Osteocyte (in vitro differentiated cells): ENCODE results near the gene HSD3B7. TPM values are rescaled to one million over a fixed set of nuclear protein-coding genes. Genes with fewer than 3 reads are reported as not detected.

Experiments used
- DNase-seq: peaks from one replicate; pipeline ENCODE4 v3.0.0; 2021; ENCODE audit warnings: mixed read lengths; ENCODE audit not compliant: unreplicated experiment; ENCODE audit errors: extremely low spot score
- H3K27ac Mint-ChIP-seq: one replicate; pipeline ENCODE4 v1.8.0; 2021; ENCODE audit warnings: mild to moderate bottlenecking, mixed read lengths; ENCODE audit not compliant: unreplicated experiment
- H3K27me3 Mint-ChIP-seq: one replicate; pipeline ENCODE4 v1.8.0; 2021; ENCODE audit warnings: mixed read lengths; ENCODE audit not compliant: unreplicated experiment
- H3K36me3 Mint-ChIP-seq: one replicate; pipeline ENCODE4 v1.8.0; 2021; ENCODE audit warnings: mixed read lengths; ENCODE audit not compliant: unreplicated experiment
- H3K4me1 Mint-ChIP-seq: one replicate; pipeline ENCODE4 v1.8.0; 2021; ENCODE audit warnings: mixed read lengths; ENCODE audit not compliant: unreplicated experiment
- H3K4me3 Mint-ChIP-seq: one replicate; pipeline ENCODE4 v1.8.0; 2021; ENCODE audit warnings: mild to moderate bottlenecking, moderate library complexity, mixed read lengths; ENCODE audit not compliant: unreplicated experiment
- H3K9me3 Mint-ChIP-seq: one replicate; pipeline ENCODE4 v1.8.0; 2021; ENCODE audit warnings: mixed read lengths; ENCODE audit not compliant: unreplicated experiment
- CTCF ChIP-seq: fragments of 200-600 bp; sonication (generic); IDR thresholded peaks from 2 replicates; pipeline ENCODE4 v1.5.0; 2021; ENCODE audit warnings: antibody characterized with exemption, mild to moderate bottlenecking, moderate library complexity
- total RNA-seq: library from RNA; stranded (reverse); gene quantifications from 2 replicates; pipeline ENCODE4 v1.2.1, GENCODE V29; 2021

The HSD3B7 gene
- total RNA-seq, 1 donor from 2014 or later, result 7.6 TPM

DNA sequence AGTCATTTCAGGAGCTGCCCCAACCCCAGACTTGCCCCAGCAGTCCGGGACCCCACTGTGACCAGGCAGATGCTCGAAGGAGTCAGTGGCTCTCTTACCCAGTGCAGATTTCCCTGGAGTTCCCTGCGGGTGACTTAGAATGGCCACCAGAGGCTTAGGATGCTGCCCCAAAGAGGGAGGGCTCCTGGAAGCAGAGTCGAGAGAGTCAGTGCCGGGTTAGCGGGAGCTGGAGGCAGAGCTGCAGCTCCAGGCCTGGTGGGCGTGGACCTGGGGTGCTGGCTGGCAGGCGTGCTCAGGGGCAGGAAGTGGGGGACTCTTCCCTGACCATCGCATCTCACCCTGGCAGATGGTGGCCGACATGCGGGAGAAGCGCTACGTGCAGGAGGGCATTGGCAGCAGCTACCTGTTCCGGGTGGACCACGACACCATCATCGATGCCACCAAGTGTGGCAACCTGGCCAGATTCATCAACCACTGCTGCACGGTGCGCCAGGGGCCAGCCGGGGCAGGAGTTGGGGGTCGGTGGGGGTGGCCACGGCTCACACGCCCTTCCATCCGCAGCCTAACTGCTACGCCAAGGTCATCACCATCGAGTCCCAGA, 1.6 kb upstream of the HSD3B7 start:
- TF ChIP-seq CTCF, result no peak
- no peak for DNase-seq
- H3K4me3 Mint-ChIP-seq, result no peak overlapping the region
- H3K9me3 Mint-ChIP-seq, result no peaks in the 10 kb centered on the region
- no peaks in the 10 kb centered on the region for H3K27me3 Mint-ChIP-seq
- peaks cover 13% of the 10 kb centered on the region for H3K4me1 Mint-ChIP-seq
- peaks cover 18% of the 10 kb centered on the region for H3K36me3 Mint-ChIP-seq
- no peak overlapping the region for H3K27ac Mint-ChIP-seq

DNA sequence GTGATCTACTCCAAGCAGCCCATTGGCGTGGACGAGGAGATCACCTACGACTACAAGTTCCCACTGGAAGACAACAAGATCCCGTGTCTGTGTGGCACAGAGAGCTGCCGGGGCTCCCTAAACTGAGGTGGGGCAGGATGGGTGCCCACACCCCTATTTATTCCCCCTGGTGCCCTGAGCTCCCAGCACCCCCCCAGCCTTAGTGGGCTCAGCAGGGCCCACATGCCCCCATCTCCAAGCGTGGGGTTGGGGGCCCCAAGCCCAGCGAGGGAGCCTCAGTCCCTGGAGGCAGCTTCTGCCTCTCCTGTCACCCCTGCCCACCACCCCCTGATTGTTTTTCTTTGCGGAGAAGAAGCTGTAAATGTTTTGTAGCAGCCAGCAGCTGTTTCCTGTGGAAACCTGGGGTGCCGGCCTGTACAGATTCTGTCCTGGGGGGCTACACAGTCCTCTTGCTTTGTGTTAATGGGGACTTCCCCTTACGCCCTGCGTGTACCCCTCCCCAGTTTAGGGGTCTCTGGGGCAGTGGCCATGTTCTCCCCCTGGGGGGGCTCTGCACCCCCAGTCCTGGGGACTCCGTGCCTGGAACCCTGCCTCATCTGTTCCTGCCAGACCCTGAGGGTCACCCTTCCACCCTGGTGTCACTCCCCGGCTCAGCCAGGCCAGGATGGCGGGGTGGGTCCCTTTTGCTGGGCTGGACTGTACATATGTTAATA, 953 bp upstream of the HSD3B7 start:
- no peak overlapping the region for H3K4me3 Mint-ChIP-seq
- H3K4me1 Mint-ChIP-seq, result peaks cover 13% of the 10 kb centered on the region
- H3K9me3 Mint-ChIP-seq, result no peaks in the 10 kb centered on the region
- H3K27ac Mint-ChIP-seq, result no peak overlapping the region
- no peak for DNase-seq
- no peak for TF ChIP-seq CTCF
- no peaks in the 10 kb centered on the region for H3K27me3 Mint-ChIP-seq
- H3K36me3 Mint-ChIP-seq, result peaks cover 12% of the 10 kb centered on the region

GRCh38 chr16:30985401-30986128, 558 bp downstream of the HSD3B7 start:
- DNase-seq, result no peak
- no peak for TF ChIP-seq CTCF
- Mint-ChIP-seq H3K4me3 (peak overlapping the region; percentile 63), H3K27me3 (no peaks in the 10 kb centered on the region), H3K36me3 (peaks cover 9% of the 10 kb centered on the region), H3K4me1 (peaks cover 13% of the 10 kb centered on the region), H3K27ac (peak overlapping the region; percentile 50), H3K9me3 (no peaks in the 10 kb centered on the region)

- no peak overlapping the region for H3K4me3 Mint-ChIP-seq
- H3K36me3 Mint-ChIP-seq, result peaks cover 9% of the 10 kb centered on the region
- no peaks in the 10 kb centered on the region for H3K27me3 Mint-ChIP-seq
- TF ChIP-seq CTCF, result no peak
- H3K9me3 Mint-ChIP-seq, result no peaks in the 10 kb centered on the region
- H3K4me1 Mint-ChIP-seq, result peaks cover 13% of the 10 kb centered on the region
- no peak overlapping the region for H3K27ac Mint-ChIP-seq
- no peak for DNase-seq
Observed at GRCh38 chr16:30986129-30986991, 1.4 kb downstream of the HSD3B7 start.
